ENCODE measurements around the gene AOPEP.
A peak's percentile ranks its signal among the peaks of the same experiment; 100 is the strongest.

Gene AOPEP

GRCh38 chr9:94726495-94727191 is at the start of gene AOPEP:
AOPEP (plus strand) TSS chr9:94726699; CDS start chr9:94759784, 33,085 bp downstream.
- peak; percentile 97 for DNase-seq

- DNase-seq: no peak
These were observed 48.6 kb upstream of the AOPEP start for GRCh38 chr9:94677929-94678328.

- no peak for DNase-seq
These were observed 46.9 kb upstream of the AOPEP start for GRCh38 chr9:94679587-94679986.

- no peak for DNase-seq
These were observed 46.5 kb upstream of the AOPEP start for GRCh38 chr9:94680020-94680419.

GRCh38 chr9:94680621-94681020 is 45.9 kb upstream of the AOPEP start:
- no peak for DNase-seq

GRCh38 chr9:94681508-94681907 is 45.0 kb upstream of the AOPEP start:
- DNase-seq: peak; percentile 78

GRCh38 chr9:94685359-94685758 is 41.1 kb upstream of the AOPEP start:
- no peak for DNase-seq

GRCh38 chr9:94687451-94687850 is 39.0 kb upstream of the AOPEP start:
- DNase-seq: no peak

- DNase-seq: no peak
These were observed 36.2 kb upstream of the AOPEP start for GRCh38 chr9:94690344-94690743.

- no peak for DNase-seq
These were observed 33.9 kb upstream of the AOPEP start for GRCh38 chr9:94692601-94693000.

GRCh38 chr9:94693485-94694204 is 32.9 kb upstream of the AOPEP start:
- no peak for DNase-seq

GRCh38 chr9:94696545-94696944 is 30.0 kb upstream of the AOPEP start:
- no peak for DNase-seq

GRCh38 chr9:94697972-94698581 is 28.4 kb upstream of the AOPEP start:
- DNase-seq: no peak

GRCh38 chr9:94699715-94700373 is 26.7 kb upstream of the AOPEP start:
- DNase-seq: no peak

GRCh38 chr9:94700445-94700844 is 26.1 kb upstream of the AOPEP start:
- DNase-seq: no peak

GRCh38 chr9:94703488-94704140 is 22.9 kb upstream of the AOPEP start:
- no peak for DNase-seq

GRCh38 chr9:94705162-94705702 is 21.3 kb upstream of the AOPEP start:
- DNase-seq: no peak

GRCh38 chr9:94706922-94707321 is 19.6 kb upstream of the AOPEP start:
- no peak for DNase-seq

GRCh38 chr9:94713436-94714215 is 12.9 kb upstream of the AOPEP start:
- DNase-seq: no peak

GRCh38 chr9:94714494-94714893 is 12.0 kb upstream of the AOPEP start:
- no peak for DNase-seq

- peak; percentile 13 for DNase-seq
These were observed 8.7 kb upstream of the AOPEP start for GRCh38 chr9:94717761-94718160.

GRCh38 chr9:94718936-94719335 is 7.6 kb upstream of the AOPEP start:
- DNase-seq: no peak

Measured in OCI-M1 (cell line).